HT-29 (cell line): ENCODE results near the gene INTS6. TPM values are rescaled to one million over a fixed set of nuclear protein-coding genes. Genes with fewer than 3 reads are reported as not detected.

Experiments used
- DNase-seq: peaks from one replicate; pipeline ENCODE4 v3.0.0-alpha.2; 2015; ENCODE audit warnings: low spot score
- total RNA-seq: library from RNA; depleted of rRNA; stranded (reverse); fragments of >200 nt; shearing (Covaris generic); gene quantifications from 2 replicates; pipeline ENCODE4 v1.2.3, GENCODE V29; 2014; rRNA removed

Gene INTS6
- 37.6 and 49.4 TPM in 2 replicates for total RNA-seq

- DNase-seq, result peak; percentile 100
Observed at GRCh38 chr13:51452361-51453206, at the start of gene INTS6. Gene INTS6 (minus strand): TSS chr13:51453036. CDS start chr13:51452525, 511 bp downstream.

- DNase-seq, result no peak
Observed at GRCh38 chr13:51502153-51502651, 49.4 kb upstream of the INTS6 start.

- DNase-seq, result no peak
Observed at GRCh38 chr13:51501592-51502152, 48.8 kb upstream of the INTS6 start.

- no peak for DNase-seq
Observed at GRCh38 chr13:51501096-51501495, 48.3 kb upstream of the INTS6 start.

- DNase-seq, result no peak
Observed at GRCh38 chr13:51500687-51501086, 47.9 kb upstream of the INTS6 start.

- DNase-seq, result no peak
Observed at GRCh38 chr13:51499841-51500240, 47.0 kb upstream of the INTS6 start.

GRCh38 chr13:51495316-51495715, 42.5 kb upstream of the INTS6 start:
- no peak for DNase-seq

- DNase-seq, result no peak
Observed at GRCh38 chr13:51494156-51494555, 41.3 kb upstream of the INTS6 start.

- DNase-seq, result no peak
Observed at GRCh38 chr13:51488212-51488611, 35.4 kb upstream of the INTS6 start.

GRCh38 chr13:51481656-51482055, 28.8 kb upstream of the INTS6 start:
- DNase-seq, result no peak

GRCh38 chr13:51479199-51479523, 26.3 kb upstream of the INTS6 start:
- no peak for DNase-seq

- no peak for DNase-seq
Observed at GRCh38 chr13:51478418-51479198, 25.8 kb upstream of the INTS6 start.

- no peak for DNase-seq
Observed at GRCh38 chr13:51477653-51478324, 25.0 kb upstream of the INTS6 start.

- DNase-seq, result no peak
Observed at GRCh38 chr13:51477149-51477548, 24.3 kb upstream of the INTS6 start.

- no peak for DNase-seq
Observed at GRCh38 chr13:51475727-51476501, 23.1 kb upstream of the INTS6 start.

GRCh38 chr13:51469790-51470189, 17.0 kb upstream of the INTS6 start:
- DNase-seq, result no peak

GRCh38 chr13:51467730-51468129, 14.9 kb upstream of the INTS6 start:
- no peak for DNase-seq

GRCh38 chr13:51465124-51465523, 12.3 kb upstream of the INTS6 start:
- no peak for DNase-seq

GRCh38 chr13:51457086-51457815, 4.4 kb upstream of the INTS6 start:
- DNase-seq, result no peak

- DNase-seq, result no peak
Observed at GRCh38 chr13:51456510-51456909, 3.7 kb upstream of the INTS6 start.
